SK-N-MC (cell line): ENCODE data around the gene PTTG2.

Experiments
- EZH2 ChIP-seq: fragments of 200-600 bp; sonication (generic); IDR thresholded peaks from one replicate; pipeline ENCODE4 v1.6.1; 2017; ENCODE audit warnings: antibody characterized with exemption
- FOXP2 ChIP-seq: optimal IDR thresholded peaks from 2 replicates; pipeline ENCODE3; 2011; ENCODE audit warnings: mild to moderate bottlenecking, moderate library complexity; ENCODE audit not compliant: insufficient read depth; ENCODE audit errors: extremely low read length, control extremely low read depth
- POLR2AphosphoS5 ChIP-seq: IDR thresholded peaks from 2 replicates; pipeline ENCODE4 v1.6.1; 2012; ENCODE audit warnings: mild to moderate bottlenecking, low read depth, low read length, borderline replicate concordance

DNA sequence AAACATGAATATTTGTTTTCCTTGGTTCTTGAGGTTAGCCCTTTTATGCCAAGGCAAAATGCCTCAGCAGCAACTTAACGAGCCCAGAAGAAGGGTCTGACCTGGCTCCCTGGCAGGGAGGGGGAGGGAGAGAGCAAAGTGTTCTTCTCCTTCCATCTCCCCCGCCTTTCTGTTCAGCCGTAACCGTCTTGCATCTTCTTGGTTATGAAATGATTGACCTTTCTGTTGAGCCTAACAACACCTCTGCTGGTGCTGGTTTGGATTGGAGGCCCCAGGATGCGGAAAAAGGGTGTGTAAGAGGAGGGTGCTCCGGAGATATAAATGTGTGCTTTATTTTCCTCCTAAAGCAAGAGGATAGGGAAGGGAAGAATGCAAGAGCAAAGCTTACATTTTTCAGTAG lies 44.7 kb downstream of the PTTG2 start:
- TF ChIP-seq EZH2 (no peak), POLR2AphosphoS5 (no peak), FOXP2 (no peak)
